Mesenteric fat pad (tissue), 1 donor: Measurements from ENCODE around the gene AUTS2. TPM values are rescaled to one million over a fixed set of nuclear protein-coding genes. Genes with fewer than 3 reads are reported as not detected.

Experiments
- DNase-seq: peaks from one replicate; pipeline ENCODE4 v3.0.0-alpha.2; 2020; ENCODE audit warnings: low spot score
- total RNA-seq: library from RNA; stranded (reverse); fragmentation: NEBNext Ultra II Directional; extraction: Animal tissue kit (Norgen Biotek cat#: 25700); gene quantifications from one replicate; pipeline ENCODE4 v1.2.1, GENCODE V29; 2021
- donor health status: DM: yes; HTN: yes; CAD: no.

The AUTS2 gene
- total RNA-seq, 1 donor from 2014 or later: 28.1 TPM

DNA sequence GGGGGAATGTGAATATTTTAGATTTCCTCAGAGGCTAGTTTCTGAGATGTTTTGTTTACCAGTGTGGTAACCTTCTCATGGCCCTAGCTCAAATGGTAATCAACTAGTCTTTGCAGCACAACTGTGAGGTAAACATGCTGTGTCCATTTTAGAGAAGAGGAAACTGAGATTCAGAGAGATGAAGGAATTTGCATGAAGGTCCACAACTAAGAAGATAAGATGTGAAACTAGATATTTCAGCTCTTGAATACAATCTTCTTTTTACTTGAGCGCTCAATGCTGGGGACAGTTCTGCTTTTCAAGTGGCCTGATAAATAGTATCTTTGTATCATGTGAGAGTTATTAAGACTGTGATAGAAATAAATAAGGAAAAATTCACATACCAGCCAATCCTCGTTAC lies 245.4 kb downstream of the AUTS2 start:
- DNase-seq: no peak

DNA sequence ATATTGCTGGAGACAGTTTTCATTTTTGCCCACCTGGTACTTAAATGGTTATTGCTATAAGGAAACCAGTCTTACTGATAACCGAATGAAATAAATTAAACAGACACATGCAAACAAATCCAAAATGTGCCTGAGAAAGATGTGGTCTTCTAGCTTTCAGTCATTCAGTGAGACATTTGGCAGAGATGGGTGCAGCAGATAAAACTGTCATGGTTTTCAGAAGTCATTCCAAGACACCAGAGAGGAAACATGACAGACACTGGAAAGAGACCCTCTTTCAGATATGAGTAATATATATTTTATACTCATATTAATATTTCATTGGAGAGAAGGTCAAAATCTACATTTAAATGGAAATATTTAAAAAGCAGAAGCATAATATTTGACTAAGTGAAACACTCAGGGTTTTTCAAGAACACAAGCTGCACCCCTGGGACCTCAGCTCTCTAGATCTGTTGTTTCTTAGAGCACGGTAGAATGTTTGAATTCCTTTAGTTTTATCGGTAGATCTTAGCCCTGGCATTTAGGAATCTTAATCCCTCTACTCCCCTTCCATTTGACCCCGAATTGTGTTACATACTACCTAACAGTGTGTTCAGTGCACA lies 246.1 kb downstream of the AUTS2 start:
- DNase-seq: no peak

DNA sequence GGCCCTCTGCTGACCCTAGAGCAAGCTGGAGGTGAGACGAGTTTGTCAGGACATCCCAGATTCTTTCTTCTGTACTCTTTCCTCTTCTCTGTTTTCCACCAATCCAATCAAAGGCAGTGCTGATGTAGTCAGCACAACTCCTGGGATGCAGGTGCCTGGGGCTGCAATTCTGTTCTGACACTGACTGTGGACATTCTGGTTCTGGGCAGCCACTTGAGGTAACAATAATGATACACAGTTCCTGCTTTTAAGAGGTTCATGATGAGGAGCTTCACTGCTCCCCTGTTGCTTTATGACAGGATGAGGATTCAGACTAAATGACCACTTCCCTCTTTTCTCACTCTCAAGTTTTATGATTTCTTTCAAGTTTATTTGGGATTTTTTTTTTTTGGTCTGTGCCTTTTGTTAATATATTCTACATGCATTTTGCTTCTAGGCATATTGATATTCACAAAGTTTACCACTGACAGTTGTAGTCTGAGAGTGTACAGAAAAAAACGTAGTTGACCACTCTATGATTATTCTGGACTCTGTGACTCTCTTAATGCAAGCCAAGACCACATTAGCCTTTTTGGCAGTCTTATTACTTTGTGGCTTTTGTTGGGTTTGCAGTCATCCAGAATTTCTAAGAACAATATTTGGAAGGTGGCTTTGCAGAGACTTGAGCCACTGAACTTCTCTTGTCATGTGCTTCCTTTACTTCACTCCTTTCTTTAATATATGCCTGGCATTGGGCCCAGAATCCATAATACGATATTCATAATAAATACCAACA lies 247.6 kb downstream of the AUTS2 start:
- no peak for DNase-seq

DNA sequence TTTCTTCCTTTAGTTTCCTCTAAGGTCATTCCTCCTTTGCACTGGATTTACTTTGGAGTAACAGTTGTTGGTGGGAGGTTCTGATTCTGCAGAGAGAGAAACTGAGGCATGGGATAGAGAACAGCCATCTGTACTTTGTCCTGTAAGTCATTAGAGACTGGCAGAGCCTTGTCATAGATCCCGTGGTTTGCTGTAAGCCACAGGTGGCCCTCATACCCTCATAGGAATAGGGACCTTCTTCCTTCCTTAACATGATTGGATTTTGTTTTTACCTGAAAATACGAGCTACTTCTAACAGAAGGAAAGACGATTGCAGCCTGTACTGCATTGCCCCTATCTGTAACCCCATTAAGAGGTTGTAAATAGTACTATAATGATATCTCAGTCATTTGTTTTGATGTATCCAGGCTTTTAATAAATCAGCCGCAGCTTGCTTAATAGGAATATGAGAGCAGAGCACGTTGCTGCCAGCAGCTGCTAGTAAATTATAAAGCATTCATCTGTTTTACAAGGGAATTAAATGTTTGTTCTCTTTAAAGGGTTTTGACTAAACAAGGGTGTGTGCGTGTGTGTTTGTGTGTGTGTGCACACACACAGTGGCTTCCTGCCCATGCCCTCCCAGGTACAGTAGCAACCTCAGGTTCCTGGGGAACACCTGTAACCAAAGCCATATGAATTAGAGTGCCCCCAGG lies 249.8 kb downstream of the AUTS2 start:
- no peak for DNase-seq

DNA sequence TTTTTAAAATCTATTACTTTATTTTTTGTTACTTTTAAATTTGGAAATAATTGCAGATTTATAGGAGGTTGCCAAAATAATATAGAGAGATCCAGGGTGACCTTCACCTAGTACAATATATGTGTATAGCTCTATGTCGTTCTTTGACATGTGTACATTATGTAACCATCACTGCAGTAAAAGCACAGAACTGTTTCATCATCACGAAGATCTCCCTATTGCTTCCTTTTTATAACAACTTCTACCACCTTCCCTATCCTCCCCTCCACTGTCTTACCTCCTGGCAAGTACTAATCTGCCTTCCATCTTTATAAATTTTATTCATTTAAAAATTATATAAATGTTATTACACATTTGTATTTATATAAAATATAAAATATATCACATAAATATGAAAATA lies 251.0 kb downstream of the AUTS2 start:
- no peak for DNase-seq

DNA sequence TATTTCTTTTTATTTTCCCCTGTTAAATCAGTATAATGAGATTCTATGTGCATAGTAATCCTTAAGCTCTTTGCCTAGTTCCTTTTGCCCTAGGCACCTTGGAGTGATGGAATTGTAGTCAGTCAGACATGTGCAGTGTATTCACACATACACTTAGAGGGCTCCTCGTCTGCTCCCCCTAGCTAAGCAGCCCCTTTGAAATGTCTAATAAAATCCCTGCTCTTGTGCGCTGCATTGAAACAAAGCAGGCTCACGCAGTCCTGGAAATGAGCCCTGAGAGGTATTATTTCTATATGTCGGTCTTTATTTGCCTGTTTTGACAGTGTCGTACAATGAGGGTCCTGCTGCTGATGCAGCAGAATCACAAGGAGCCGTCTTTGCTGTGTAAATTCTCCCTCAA lies 258.7 kb downstream of the AUTS2 start:
- DNase-seq: no peak

DNA sequence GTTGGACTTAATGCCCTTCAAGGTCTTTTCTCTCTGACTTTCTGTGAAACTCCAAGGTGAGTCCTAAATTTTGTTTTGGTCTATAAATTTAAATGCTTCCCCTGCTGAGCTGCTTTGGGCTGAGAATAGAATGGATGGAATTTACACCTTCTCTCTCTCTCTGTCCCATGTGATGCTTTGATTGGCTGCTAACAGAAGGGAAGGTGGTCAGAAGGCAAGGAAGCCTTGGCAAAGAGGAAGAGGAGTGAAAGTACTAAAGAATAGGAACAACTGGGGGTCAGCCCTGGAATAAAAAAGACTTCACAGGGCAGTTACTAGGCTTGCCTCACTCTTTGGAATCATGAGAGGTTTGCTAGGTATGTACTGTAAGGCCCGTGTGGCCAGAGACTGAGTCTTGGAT lies 260.2 kb downstream of the AUTS2 start:
- no peak for DNase-seq

DNA sequence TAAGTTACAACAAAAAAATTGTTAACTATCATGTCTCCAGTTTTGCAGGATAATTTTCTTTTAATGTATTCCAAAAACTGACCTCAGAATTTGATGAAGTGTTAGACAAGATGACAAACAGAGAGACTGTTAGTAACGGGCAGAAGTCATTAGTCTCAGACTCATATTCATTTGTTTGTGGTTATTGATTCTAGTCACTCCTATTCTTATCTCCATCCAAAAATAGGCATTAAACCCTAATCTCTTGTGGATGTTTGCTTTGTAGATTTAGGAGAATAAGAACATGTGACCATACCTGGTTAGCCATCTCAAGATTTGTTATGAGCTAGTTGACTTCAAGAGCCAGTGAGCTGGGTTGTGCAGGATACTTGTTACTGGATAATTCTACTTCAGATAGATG lies 261.1 kb downstream of the AUTS2 start:
- DNase-seq: no peak

DNA sequence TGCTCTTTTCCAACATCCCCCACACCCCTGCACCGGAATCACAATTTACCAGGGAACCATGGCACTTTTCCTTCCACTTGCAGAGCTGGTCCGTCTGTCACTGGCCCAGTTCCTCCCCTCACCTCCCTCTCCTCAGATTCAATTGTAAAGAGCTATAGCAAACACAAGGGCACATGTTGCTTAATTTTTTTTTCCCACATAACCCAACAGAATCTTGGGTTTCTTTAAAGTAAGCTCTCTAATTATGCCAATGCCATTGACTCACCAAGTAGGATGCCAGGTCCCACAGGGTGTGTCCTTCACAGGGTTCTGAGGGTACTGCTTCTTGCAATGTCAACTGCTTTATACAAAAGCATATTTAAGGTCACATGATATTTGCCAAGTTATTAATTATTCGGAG lies 262.2 kb downstream of the AUTS2 start:
- DNase-seq: no peak

DNA sequence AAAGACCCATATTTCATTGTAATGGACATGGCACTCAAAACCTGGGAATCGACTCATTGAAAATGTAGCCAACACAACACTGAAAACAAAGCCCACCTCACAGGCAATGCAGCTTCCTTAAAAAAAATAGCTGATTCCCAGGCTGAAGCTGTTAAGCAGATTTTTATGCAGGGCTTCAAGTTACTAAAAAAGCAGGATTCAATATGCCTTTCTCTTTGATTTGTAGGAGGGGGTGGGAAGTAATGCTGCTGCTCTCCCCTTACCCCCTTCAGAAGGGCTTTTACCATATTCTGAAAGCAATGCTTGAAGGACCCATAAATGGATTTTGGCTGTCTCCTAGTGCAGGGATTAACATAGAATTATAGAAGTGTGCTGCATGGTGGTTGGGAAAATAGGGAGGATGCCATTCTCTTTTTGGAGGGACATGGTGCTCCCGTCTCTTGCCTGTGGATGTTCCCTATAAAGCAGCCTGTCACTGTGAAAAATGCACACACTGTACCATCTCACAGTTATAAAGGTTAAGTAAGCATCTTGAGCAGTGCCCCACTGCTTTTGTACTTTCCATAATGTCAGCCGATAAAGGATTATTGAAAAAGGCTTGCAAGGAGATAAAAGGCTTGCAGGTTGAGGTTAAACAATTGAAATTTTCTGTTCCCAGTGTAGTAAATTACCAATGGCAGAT lies 262.8 kb downstream of the AUTS2 start:
- no peak for DNase-seq

DNA sequence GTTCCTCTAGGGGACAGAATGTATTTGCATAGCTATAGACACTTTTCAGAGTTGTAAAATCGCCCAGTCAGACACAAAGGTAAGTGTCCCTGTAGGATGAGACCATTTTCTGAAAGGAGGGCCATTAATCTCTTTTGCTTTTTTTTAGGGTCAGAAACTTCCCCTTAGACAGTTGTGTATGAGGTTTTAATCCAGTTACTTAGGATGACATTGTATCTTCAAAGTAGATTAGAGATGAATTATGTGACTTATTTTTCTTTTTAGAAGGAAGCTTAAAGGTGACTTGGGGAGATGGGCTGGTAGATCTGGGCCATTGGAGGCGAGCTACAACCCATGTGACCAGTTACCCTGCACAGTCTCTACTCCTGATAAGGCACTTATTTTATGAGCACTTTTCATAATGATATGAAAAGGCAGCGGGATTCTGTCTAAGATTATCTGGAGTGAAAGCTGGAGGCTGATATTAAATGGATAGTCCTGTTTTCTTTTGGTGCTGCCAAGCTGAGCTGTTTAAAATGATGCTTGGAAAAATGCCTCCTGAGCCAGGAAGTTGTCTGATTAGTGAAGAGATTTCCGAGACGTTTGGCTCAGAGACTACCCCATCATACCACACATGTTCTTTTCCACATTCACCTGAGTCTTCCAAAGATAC lies 264.3 kb downstream of the AUTS2 start:
- no peak for DNase-seq

DNA sequence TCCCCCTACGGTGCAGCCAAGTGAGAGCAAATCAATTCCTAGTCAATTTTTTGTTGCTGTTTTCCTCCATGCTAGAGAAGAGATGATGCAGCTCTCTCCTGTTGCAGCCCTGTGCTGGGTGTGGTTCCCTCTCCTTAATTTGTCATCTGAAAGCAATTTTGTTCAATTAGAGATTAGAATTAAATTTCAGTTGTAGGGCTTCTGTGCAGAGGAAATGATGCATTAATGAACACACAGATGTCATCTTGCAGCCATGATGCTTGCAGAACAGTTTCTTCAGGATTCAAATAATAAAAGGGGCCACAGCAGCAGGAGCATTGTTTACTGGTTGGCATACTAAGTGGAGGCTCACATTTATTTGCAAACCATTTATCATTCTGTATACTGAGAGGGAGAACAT lies 266.0 kb downstream of the AUTS2 start:
- no peak for DNase-seq

DNA sequence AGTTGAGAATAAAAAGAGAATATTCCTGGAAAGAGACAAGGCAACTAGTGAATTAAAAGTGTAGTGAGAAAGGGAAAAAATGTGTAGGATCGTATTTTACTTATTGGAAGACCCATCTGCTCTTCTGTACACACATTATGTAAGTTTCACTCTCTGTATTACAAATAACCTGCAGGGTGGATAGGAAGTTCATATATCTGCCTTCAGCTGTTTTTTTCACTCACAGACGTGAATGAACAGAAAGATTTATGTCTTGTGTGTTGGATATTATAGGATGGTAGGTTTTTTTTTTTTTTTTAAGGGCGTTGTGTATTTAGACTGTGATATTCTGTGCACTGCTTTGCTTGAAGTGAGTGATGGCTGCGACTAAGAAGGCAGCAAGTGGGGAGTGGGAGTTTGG lies 266.5 kb downstream of the AUTS2 start:
- DNase-seq: no peak

DNA sequence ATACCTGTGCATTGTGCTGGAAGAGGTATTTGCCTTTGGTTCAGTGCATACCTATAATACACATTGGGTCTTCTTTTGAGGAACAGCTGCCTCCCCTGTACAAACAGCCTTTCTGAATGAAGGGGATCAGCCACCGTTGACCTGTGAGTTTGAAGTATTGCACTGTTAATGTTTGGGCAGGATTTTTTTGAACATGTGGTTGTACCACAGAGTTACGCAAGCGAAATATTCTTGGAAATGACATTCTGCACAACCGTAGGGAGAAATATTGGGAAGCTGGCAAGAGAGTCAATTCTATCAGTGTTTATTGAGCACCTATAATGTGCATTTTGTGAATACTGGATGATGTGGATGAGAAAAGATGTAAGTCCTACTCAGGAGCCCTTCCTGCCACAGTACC lies 270.6 kb downstream of the AUTS2 start:
- no peak for DNase-seq

DNA sequence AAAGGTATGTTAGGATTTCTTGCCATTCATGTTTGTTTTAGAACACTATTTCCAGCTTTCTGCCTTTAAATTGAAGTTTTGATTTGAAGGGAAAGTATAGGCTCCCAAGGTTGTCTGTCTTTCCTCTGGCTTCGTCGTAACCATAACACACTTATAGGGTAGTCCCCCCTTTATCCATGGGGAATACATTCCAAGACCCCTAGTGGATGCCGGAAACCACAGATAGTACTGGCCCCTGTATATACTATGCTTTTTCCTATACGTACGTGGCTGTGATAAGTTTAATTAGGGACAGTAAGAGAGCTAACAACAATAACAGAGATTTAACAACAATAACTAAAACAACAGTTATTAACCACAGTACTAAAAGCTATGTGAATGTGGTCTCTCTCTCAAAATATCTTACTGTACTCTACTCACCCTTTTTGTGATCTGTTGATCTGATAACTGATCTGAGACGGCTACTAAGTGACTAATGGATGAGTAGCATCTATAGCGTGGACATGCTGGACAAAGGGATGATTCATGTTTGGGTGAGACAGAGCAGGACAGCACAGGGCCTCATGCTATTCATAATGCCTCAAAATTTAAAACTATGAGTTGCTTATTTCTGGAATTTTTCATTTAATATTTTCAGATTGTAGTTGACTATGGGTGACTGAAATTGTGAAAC lies 273.1 kb downstream of the AUTS2 start:
- no peak for DNase-seq

DNA sequence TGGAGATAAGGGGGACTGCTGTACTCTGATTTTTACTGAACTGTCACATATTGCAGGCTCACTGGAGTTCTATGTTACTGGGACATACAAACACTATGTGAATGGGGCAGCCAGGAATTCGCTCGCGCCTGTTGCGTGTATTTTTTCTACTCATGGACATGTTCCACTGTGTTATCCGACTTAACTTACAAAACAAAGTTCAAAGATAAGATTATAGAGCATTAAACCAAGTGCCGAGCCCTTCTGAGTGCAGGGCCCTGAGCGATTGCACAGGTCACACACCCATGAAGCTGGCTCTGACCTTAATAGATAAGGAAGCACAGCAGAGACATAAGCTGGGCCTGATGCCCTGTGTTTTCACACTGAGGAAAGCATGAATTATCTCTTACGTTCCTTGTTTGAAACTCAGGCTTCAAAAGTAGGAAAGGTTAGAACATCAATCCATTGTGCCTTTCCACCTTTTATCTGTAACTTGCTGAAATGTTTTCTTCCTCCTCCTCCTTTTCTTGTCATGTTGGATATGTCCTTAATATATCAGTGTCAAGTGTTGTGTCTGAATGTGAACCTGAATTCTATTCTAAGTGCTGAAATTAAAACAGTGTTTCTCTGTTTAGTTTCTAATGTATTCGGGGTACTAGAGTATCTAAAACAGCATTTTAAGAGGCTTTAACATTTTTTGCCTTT lies 273.8 kb downstream of the AUTS2 start:
- DNase-seq: no peak

DNA sequence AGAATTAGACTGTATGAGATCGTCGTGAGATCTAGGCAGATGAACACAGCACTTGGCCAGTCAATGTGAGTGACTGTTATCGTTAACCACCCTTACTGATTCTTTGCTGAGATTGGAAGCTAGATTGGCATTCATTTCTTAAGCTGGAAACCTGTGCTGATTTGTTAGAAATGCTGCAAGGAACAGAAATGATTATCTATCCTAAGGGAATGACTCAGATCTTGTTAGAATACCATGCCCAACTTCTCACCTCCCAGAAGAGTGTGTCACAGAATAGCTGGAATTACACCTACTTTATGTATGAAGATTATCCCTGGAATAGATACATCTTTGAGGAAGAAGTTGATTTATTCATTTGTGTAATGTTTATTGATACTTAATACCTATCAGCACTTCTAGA lies 275.2 kb downstream of the AUTS2 start:
- no peak for DNase-seq

DNA sequence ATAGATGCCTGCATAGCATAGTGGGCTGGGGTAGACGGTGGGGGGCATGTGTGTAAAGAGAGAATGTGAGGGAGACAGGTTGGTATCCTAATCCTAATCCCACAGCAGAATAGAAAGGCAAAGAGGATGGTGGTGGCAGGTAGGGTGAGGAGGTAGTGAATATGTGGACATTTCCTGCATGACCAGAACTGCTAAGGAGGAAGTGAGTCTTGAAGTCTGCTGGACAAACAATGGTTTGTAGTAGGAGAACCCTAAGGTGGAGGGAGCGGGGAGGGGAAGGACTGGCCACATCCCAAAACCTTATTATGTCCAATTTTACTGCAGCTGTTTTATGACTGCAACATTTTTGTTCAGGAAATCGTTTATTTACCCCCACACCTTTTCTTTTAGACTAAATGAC lies 279.7 kb downstream of the AUTS2 start:
- no peak for DNase-seq

DNA sequence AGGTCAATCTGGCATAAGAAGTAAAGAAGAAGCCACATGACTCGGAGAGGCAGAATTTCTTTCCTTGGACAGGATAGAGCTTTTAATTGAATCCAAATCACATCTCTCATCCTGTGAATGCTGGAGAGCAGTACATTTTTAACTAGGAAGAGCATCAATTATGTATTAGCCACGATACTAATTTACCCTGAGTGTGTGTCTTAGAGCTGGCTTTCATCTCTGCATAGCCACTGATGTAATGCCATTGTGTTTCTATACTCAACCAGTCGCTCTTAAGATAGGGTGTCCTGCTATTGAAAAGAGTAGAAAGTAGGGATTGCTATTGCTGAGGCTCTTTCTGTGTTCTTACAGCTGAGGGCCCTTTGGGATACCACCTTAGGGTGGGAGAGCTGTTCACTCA lies 280.3 kb downstream of the AUTS2 start:
- DNase-seq: no peak

DNA sequence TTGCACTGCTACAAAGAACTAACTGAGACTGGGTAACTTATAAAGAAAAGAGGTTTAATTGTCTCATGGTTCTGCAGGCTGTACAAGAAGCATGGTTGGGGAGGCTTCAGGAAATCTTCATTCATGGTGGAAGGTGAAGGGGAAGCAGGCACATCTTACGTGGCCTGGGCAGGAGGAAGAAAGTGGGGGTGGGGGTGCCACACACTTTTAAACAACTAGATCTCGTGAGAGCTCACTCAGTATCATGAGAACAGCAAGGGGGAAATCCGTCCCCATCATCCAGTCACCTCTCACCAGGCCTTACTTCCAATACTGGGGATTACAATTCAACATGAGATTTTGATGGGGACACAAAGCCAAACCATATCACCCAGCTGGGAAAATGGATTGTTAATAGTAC lies 281.7 kb downstream of the AUTS2 start:
- DNase-seq: no peak
